Esophagus mucosa (tissue), 1 donor: ENCODE results near the gene PLA2G12A. TPM values are rescaled to one million over a fixed set of nuclear protein-coding genes. Genes with fewer than 3 reads are reported as not detected.
"Not testable (repeated sequence)": the region's sequence is repeated elsewhere in the genome, so short reads cannot be mapped to it uniquely, and the experiment has no call there.

Experiments
- ATAC-seq: fragments of 200-7000 bp; cut with Tn5 transposase; one replicate; pipeline ENCODE4 v1.9.1; 2020
- total RNA-seq: library from RNA; stranded (reverse); gene quantifications from one replicate; pipeline ENCODE4 v1.2.4, GENCODE V29; 2023
- donor health status: DM: yes; HTN: yes; CAD: no.

PLA2G12A gene
- total RNA-seq, 1 donor from 2014 or later = 34.8 TPM

DNA sequence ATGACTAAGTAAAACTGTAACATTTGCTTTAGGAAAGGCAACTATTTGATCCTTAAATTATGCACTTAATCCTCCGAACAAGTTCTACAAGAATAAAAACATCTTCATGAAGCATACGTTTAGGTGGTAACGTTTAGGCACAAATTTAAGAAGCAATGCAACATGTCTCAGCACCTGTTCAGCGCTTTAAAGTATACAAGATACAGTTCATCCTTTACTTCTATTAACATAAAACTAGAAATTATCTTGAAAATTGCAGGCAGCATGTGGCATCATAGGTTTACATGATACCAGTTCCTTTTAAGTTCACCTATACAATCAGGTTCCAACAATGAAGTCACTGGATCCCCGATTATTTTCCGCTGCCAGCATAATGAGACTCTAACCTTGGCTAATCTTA is 1.5 kb downstream of the PLA2G12A start:
- no peak for ATAC-seq

DNA sequence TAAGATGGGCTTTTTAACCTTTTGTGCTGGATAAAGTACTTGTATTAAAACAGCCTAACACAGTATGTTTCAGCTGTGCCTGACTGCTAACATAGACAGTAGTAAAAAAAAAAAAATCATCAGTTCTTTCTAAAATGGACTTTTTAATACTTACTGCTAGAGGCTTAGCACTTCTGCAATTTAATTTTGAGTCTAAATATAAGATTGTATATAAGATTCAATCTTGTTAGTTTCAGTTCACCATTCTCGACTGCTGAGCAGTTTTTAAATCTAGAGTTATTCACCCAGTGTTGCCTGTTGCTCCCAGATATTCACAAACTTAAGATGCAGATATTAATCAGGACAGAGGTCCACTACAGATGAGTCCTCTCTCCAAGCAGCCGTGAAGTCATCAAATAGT is 6.8 kb downstream of the PLA2G12A start:
- no peak for ATAC-seq

DNA sequence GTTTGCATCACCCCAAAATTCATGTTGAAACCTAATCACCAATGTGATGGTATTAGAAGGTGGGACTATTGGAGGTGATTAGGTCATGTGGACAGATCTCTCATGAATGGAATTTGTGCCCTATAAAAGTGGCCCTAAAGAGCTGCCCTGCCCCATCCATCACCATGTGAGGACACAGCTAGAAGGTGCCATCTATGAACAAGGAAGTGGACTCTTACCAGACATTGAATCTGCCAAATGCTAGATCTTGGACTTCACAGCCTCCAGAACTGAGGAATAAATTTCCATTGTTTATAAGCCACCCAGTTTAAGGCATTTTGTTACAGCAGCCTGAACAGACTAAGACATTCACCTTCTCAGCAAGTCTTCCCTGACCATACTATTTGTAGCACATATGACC is 7.5 kb downstream of the PLA2G12A start:
- no peak for ATAC-seq

- no peak for ATAC-seq
Measured at GRCh38 chr4:109721033-109721432, 8.8 kb downstream of the PLA2G12A start.

DNA sequence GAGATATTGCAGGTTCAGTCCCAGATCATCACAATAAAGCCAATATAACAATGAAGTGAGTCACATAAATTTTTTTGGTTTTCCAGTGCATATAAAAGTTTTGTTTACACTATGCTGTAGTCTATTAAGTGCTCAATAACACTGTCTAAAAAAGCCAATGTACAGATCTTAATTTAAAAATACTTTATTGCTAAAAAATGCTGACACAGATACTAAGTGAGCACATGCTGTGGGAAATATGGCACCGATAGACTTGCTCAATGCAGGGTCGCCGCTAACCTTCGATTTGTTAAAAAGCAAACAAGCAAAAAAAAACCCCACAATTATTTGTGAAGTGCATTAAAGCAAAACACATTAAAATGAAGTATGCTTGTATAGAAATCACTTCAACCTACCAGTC is 10.3 kb downstream of the PLA2G12A start:
- no peak for ATAC-seq

DNA sequence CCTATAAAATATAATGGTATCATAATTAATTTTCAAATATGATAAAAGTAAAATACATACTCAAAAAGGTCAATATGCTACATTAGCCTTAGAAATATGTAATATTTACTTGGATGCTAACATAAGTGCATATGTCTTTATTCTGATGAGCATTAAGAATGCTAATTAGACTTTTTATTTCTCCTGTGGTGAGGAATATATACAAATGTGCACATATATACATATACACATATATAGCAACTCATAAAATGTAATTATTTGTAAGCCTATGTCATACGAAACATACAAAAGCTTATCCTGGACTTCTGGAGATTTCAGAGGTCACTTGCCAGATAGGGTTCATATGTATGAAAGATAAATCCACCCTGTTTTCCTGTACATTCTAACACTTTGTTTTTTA is 11.1 kb downstream of the PLA2G12A start:
- ATAC-seq = no peak

DNA sequence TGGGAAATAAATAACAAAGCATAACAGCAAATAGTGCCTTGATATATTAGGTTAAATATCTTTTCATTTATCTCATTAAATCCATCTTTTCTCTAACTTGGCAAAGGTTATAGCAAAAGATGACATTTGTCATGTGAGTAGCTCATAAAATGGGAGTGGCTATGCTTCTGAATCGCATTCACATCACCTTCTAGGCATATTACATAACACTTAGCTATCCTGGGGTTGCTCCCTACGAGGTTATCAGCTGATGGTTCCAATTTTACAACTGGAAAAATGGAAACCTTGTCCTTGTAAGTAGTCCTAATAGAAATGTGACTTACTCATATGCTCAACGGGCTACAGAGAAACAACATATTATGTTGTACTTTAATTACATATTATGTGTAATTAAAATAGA is 16.4 kb downstream of the PLA2G12A start:
- ATAC-seq = no peak

GRCh38 chr4:109708990-109709389 is 20.9 kb downstream of the PLA2G12A start:
- ATAC-seq = no peak

DNA sequence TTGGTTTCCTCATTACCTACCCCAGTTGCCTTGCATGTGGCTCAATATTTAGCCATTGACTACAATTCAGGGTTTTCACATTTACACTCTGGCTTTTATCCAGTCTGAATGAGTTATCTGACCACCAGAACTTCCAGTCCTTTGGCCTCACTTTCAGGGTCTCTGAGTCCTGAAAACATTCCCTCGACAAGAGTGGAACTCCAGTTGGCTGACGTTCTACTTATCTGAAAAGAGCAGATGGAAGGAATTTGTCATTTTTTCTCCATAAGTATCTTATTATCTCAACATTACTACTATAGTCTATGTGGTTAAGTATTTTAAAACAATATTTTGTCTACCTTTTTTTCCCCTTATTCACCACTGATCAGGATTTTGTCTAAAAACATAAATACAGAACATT is 21.4 kb downstream of the PLA2G12A start:
- ATAC-seq = no peak

DNA sequence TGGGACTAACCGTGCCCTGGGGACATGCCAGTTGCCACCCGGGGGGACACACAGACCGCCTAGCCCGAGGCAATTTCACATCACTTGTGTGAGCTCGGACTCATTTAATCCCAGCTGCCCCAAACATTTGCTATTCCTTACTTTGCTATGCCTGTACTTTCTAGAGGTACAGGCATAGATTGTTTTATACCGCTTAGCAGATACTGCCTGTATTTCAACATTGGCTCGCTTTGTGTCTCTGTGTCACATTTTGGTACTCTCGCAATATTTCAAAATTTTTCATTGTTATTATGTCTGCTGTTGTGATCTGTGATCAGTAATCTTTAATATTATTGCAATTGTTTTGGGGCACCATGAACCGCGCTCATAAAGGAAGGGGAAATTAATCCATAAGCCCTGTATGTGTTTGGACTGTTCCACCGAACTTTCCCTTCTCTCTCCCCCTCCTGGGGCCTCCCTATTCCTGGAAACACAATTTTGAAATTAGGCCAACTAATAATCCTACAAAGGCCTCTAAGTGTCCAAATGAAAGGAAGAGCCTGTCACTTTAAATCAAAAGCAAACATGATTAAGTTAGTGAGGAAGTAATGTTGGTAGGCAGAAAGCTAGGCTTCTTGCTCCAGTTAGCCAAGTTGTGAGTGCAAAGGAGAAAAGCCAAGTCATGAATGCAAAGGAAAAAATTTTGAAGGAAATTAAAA is 26.1 kb downstream of the PLA2G12A start:
- peak; percentile 37 for ATAC-seq

GRCh38 chr4:109702950-109703663 is 26.8 kb downstream of the PLA2G12A start, which contains the start of gene CASP6:
CASP6 (minus strand) TSS chr4:109703445; CDS start chr4:109703395, 50 bp downstream.
- ATAC-seq = peak; percentile 90

GRCh38 chr4:109701566-109702410 is 28.1 kb downstream of the PLA2G12A start:
- no peak for ATAC-seq

GRCh38 chr4:109699553-109700225 is 30.2 kb downstream of the PLA2G12A start:
- no peak for ATAC-seq

- no peak for ATAC-seq
Measured at GRCh38 chr4:109698656-109699055, 31.2 kb downstream of the PLA2G12A start.

GRCh38 chr4:109691411-109691920 is 38.4 kb downstream of the PLA2G12A start:
- no peak for ATAC-seq

DNA sequence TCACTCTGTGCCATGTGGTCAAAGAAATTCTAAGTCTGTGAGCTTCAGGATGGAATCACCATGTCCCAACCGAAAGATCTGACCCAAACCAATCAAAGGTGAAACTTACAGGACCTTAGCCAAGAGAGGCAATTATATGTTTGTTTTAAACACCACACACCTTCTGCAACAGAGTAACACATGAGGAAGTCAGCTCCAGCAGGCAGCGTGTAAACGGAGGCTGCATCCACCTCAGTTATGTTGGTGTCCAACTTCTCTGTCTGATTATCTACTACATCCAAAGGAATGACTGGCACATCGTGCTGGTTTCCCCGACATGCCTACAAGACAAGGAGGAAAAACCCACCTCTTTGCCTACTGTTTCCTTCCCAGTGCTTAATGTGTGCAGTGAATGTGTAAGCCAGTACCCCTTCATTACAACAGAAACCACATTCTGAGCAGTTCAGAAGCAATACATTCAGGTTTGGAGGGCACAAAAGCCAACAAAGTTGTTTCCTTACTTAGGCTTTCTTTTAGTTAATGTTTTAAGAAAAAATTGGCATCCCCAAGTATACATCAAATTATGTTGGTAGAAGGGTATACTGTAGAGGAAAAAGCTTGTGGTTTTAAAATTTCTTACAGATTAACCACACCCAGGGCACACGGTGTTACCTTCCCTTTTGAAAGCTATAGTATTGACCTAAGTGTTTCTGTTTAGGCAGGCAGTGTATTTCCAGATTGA is 39.0 kb downstream of the PLA2G12A start:
- ATAC-seq = no peak

GRCh38 chr4:109684727-109685126 is 45.1 kb downstream of the PLA2G12A start:
- no peak for ATAC-seq

DNA sequence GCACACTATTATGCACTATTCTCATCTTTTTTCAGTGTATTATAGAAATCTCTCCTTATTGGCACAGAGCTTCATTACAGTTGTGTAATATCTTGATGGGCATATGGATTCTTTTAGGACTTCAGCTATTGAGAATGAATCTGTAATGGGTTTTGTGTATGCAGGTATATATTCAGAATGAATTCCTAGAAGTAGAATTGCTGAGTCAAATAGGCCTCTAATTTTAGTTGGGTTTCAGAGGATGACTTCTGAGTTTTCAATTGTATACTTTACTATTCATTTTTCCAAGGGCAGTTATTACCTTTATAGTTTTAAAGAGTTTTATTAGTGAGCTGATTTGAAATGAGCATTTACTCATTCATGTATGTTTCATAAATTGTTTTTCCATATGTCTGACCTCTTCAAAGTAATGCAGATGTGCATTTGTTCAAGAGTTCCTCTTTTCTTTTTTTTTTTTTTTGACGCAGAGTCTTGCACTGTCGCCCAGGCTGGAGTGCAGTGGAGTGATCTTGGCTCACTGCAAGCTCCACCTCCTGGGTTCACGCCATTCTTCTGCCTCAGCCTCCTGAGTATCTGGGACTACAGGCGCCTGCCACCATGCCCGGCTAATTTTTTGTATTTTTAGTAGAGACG is 46.1 kb downstream of the PLA2G12A start:
- ATAC-seq = no peak

- ATAC-seq = no peak
Measured at GRCh38 chr4:109682875-109683274, 47.0 kb downstream of the PLA2G12A start.

DNA sequence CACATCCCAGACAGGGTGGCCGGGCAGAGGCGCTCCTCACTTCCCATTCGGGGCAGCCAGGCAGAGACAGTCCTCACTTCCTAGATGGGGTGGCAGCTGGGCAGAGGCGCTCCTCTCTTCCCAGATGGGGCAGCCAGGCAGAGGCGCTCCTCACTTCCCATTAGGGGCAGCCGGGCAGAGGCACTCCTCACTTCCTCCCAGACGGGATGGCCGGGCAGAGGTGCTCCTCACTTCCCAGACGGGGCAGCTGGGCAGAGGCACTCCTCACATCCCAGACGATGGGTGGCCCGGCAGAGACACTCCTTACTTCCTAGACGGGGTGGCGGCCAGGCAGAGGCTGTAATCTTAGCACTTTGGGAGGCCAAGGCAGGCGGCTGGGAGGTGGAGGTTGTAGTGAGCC is 50.9 kb downstream of the PLA2G12A start:
- not testable (repeated sequence) for ATAC-seq

GRCh38 chr4:109678472-109678871 is 51.4 kb downstream of the PLA2G12A start:
- not testable (repeated sequence) for ATAC-seq
